GM23338 (cell line): Measurements from ENCODE around the gene FER. TPM values are rescaled to one million over a fixed set of nuclear protein-coding genes. Genes with fewer than 3 reads are reported as not detected.

Experiments
- ATAC-seq: fragments of 200-7000 bp; cut with Tn5 transposase; 3 replicates; pipeline ENCODE4 v1.9.1; 2020
- DNase-seq: peaks from one replicate; pipeline ENCODE4 v3.0.0-alpha.2; 2015; ENCODE audit warnings: low spot score
- H2AFZ ChIP-seq: fragments of 200-600 bp; sonication (generic); 2 replicates; pipeline ENCODE4 v1.8.0; 2016; ENCODE audit warnings: antibody characterized with exemption, mild to moderate bottlenecking, moderate library complexity
- H3F3A ChIP-seq: fragments of 200-600 bp; sonication (generic); replicated peaks from 2 replicates; pipeline ENCODE4 v1.8.0; 2017; ENCODE audit warnings: antibody characterized with exemption, mixed run types, low read depth
- H3K27ac ChIP-seq: fragments of 200-600 bp; sonication (generic); 2 replicates; pipeline ENCODE4 v1.6.1; 2016; ENCODE audit warnings: low read depth
- H3K27me3 ChIP-seq: fragments of 200-600 bp; sonication (generic); 2 replicates; pipeline ENCODE4 v1.8.0; 2016; ENCODE audit warnings: mild to moderate bottlenecking, mixed run types, moderate library complexity; ENCODE audit not compliant: insufficient read depth
- H3K36me3 ChIP-seq: fragments of 200-600 bp; sonication (generic); 2 replicates; pipeline ENCODE4 v1.8.0; 2016; ENCODE audit warnings: mild to moderate bottlenecking; ENCODE audit not compliant: insufficient read depth
- H3K4me1 ChIP-seq: fragments of 200-600 bp; sonication (generic); 2 replicates; pipeline ENCODE4 v1.8.0; 2016; ENCODE audit warnings: mild to moderate bottlenecking, moderate library complexity; ENCODE audit not compliant: insufficient read depth
- H3K4me2 ChIP-seq: fragments of 200-600 bp; sonication (generic); 2 replicates; pipeline ENCODE4 v1.7.1; 2017; ENCODE audit warnings: mixed run types
- H3K4me3 ChIP-seq: fragments of 200-600 bp; sonication (generic); 2 replicates; pipeline ENCODE4 v1.6.1; 2016; ENCODE audit warnings: mixed run types
- H3K79me2 ChIP-seq: fragments of 200-600 bp; sonication (generic); replicated peaks from 2 replicates; pipeline ENCODE4 v1.8.0; 2017; ENCODE audit warnings: mild to moderate bottlenecking; ENCODE audit not compliant: insufficient read depth
- H3K9me2 ChIP-seq: fragments of 200-600 bp; sonication (generic); 2 replicates; pipeline ENCODE4 v1.8.0; 2017; ENCODE audit not compliant: insufficient read depth
- H4K20me1 ChIP-seq: fragments of 200-600 bp; sonication (generic); replicated peaks from 2 replicates; pipeline ENCODE4 v1.8.0; 2017; ENCODE audit warnings: mild to moderate bottlenecking; ENCODE audit not compliant: insufficient read depth
- H3K27ac Mint-ChIP-seq: 2 replicates; pipeline ENCODE4 v1.8.0; 2020; ENCODE audit warnings: inconsistent platforms, mild to moderate bottlenecking, moderate library complexity, mixed read lengths
- H3K27me3 Mint-ChIP-seq: 3 replicates; pipeline ENCODE4 v1.8.0; 2022; ENCODE audit warnings: low read depth, mild to moderate bottlenecking, moderate library complexity, mixed read lengths, inconsistent platforms; ENCODE audit not compliant: insufficient read depth, poor library complexity
- H3K36me3 Mint-ChIP-seq: 3 replicates; pipeline ENCODE4 v1.8.0; 2021; ENCODE audit warnings: low read depth, mild to moderate bottlenecking, inconsistent platforms, moderate library complexity, mixed read lengths
- H3K4me1 Mint-ChIP-seq: 3 replicates; pipeline ENCODE4 v1.8.0; 2020; ENCODE audit warnings: mild to moderate bottlenecking, inconsistent platforms, mixed read lengths
- H3K4me3 Mint-ChIP-seq: 3 replicates; pipeline ENCODE4 v1.8.0; 2021; ENCODE audit warnings: moderate library complexity, mild to moderate bottlenecking, inconsistent platforms, mixed read lengths
- H3K9me3 Mint-ChIP-seq: 3 replicates; pipeline ENCODE4 v1.8.0; 2020; ENCODE audit warnings: moderate library complexity, mild to moderate bottlenecking, inconsistent platforms, mixed read lengths
- CREB1 ChIP-seq: fragments of 250-450 bp; sonication (Bioruptor Pico); IDR thresholded peaks from 2 replicates; pipeline ENCODE4 v1.5.0; 2020; ENCODE audit warnings: low read depth, mild to moderate bottlenecking, moderate library complexity
- CTCF ChIP-seq, 2 experiments: fragments of 200-600 bp in 1 of 2; sonication (generic) in 1 of 2; conservative IDR thresholded peaks; 2 replicates each; pipeline versions ENCODE4 v1.5.1 to v1.6.1; 2016 to 2017; ENCODE audit warnings: antibody characterized with exemption in 2 of 2, low read depth in 2 of 2, mild to moderate bottlenecking in 2 of 2, moderate library complexity in 1 of 2
- ETS1 ChIP-seq: IDR thresholded peaks from 2 replicates; pipeline ENCODE4 v1.6.1; 2016; ENCODE audit warnings: antibody characterized with exemption
- EZH2 ChIP-seq: fragments of 200-600 bp; sonication (generic); IDR thresholded peaks from one replicate; pipeline ENCODE4 v1.8.0; 2017; ENCODE audit warnings: antibody characterized with exemption, mild to moderate bottlenecking, low read depth; ENCODE audit not compliant: unreplicated experiment
- EZH2phosphoT487 ChIP-seq: fragments of 200-600 bp; sonication (generic); IDR thresholded peaks from one replicate; pipeline ENCODE4 v1.8.1; 2018; ENCODE audit warnings: antibody characterized with exemption; ENCODE audit not compliant: unreplicated experiment
- JUNB ChIP-seq: IDR thresholded peaks from one replicate; pipeline ENCODE4 v1.6.1; 2016; ENCODE audit warnings: antibody characterized with exemption; ENCODE audit not compliant: unreplicated experiment
- NANOG ChIP-seq: IDR thresholded peaks from 2 replicates; pipeline ENCODE4 v1.6.1; 2016; ENCODE audit warnings: antibody characterized with exemption, borderline replicate concordance
- POLR2AphosphoS5 ChIP-seq: IDR thresholded peaks from 2 replicates; pipeline ENCODE4 v1.6.1; 2016; ENCODE audit warnings: antibody characterized with exemption, low read depth
- REST ChIP-seq: IDR thresholded peaks from one replicate; pipeline ENCODE4 v1.6.1; 2018; ENCODE audit warnings: antibody characterized with exemption; ENCODE audit not compliant: unreplicated experiment
- STAT1 ChIP-seq: IDR thresholded peaks from one replicate; pipeline ENCODE4 v1.6.1; 2016; ENCODE audit warnings: antibody characterized with exemption; ENCODE audit not compliant: unreplicated experiment
- ZNF114 ChIP-seq: fragments of 250-450 bp; sonication (Bioruptor Pico); IDR thresholded peaks from 2 replicates; pipeline ENCODE4 v1.5.0; 2020; ENCODE audit warnings: mild to moderate bottlenecking, moderate library complexity
- ZNF331 ChIP-seq: fragments of 250-450 bp; sonication (Bioruptor Pico); IDR thresholded peaks from 2 replicates; pipeline ENCODE4 v1.5.0; 2020; ENCODE audit warnings: low read depth, mild to moderate bottlenecking, moderate library complexity
- ZNF462 ChIP-seq: fragments of 250-450 bp; sonication (Bioruptor Pico); IDR thresholded peaks from 2 replicates; pipeline ENCODE4 v1.5.0; 2020; ENCODE audit warnings: mild to moderate bottlenecking, moderate library complexity
- polyA plus RNA-seq: library from polyadenylated mRNA; unstranded; fragments of >200 nt; fragmentation: Nextera tagmentation; extraction: Ambion mirVana; gene quantifications from 2 replicates; pipeline ENCODE4 v1.2.1, GENCODE V29; 2016
- total RNA-seq: library from RNA; depleted of rRNA; stranded (reverse); fragments of >200 nt; shearing (Covaris generic); gene quantifications from 2 replicates; pipeline ENCODE4 v1.2.3, GENCODE V29; 2014

The FER gene
- total and polyA plus RNA-seq, 2 experiments from 2014 or later = 17.4 to 34.8 TPM

GRCh38 chr5:109113608-109114007 lies 365.9 kb downstream of the FER start:
- Histone ChIP-seq H3F3A (no peaks in the 10 kb centered on the region), H4K20me1 (no peaks in the 10 kb centered on the region), H3K4me2 (no peak overlapping the region), H3K79me2 (no peaks in the 10 kb centered on the region), H2AFZ (no peak overlapping the region), H3K36me3 (no peaks in the 10 kb centered on the region), H3K9me2 (no peaks in the 10 kb centered on the region), H3K27me3 (no peaks in the 10 kb centered on the region), H3K4me3 (no peak overlapping the region), H3K27ac (no peak overlapping the region), H3K4me1 (no peaks in the 10 kb centered on the region)
- TF ChIP-seq ZNF462 (CRISPR knock-in tag) (no peak), ZNF331 (CRISPR knock-in tag) (no peak), JUNB (no peak), EZH2 (no peak), CTCF (conservative IDR thresholded peaks at IDR 0.05; ENCODE audit: low read depth in 2 of 2) (no peak), POLR2AphosphoS5 (no peak), ETS1 (no peak), CREB1 (CRISPR knock-in tag) (no peak), NANOG (no peak), EZH2phosphoT487 (no peak), ZNF114 (CRISPR knock-in tag) (no peak), REST (no peak), STAT1 (no peak)
- Mint-ChIP-seq H3K27me3 (no peaks in the 10 kb centered on the region), H3K4me3 (no peak overlapping the region), H3K36me3 (no peaks in the 10 kb centered on the region), H3K9me3 (no peaks in the 10 kb centered on the region), H3K4me1 (no peaks in the 10 kb centered on the region), H3K27ac (no peak overlapping the region)
- ATAC-seq (no peak), DNase-seq (no peak)
